Natural killer cell (primary cell): ENCODE results near the gene P2RY11. TPM values are rescaled to one million over a fixed set of nuclear protein-coding genes. Genes with fewer than 3 reads are reported as not detected.

Experiments used
- ATAC-seq, 3 donors: fragments of 150-1000 bp in 2 of 3; fragments of 200-7000 bp in 1 of 3; cut with Tn5 transposase; 1 replicate in 1 of 3; 2 replicates in 2 of 3; pipeline ENCODE4 v1.10.0; 2021; ENCODE audit warnings: mild to moderate bottlenecking in 2 of 3, moderate library complexity in 2 of 3
- DNase-seq, 2 donors: peaks; one replicate each; pipeline versions ENCODE4 v3.0.0 to v3.0.0-alpha.2; 2013 to 2021; ENCODE audit warnings: mixed read lengths in 1 of 2
- H3K27ac ChIP-seq: one replicate; pipeline ENCODE4 v1.5.1; 2013; ENCODE audit warnings: mild to moderate bottlenecking, low read length
- H3K27me3 ChIP-seq: one replicate; pipeline ENCODE4 v1.6.1; 2013; ENCODE audit warnings: low read length; ENCODE audit not compliant: control insufficient read depth, insufficient read depth
- H3K36me3 ChIP-seq: one replicate; pipeline ENCODE4 v1.6.1; 2013; ENCODE audit warnings: low read length; ENCODE audit not compliant: control insufficient read depth, insufficient read depth
- H3K4me1 ChIP-seq: one replicate; pipeline ENCODE4 v1.6.1; 2013; ENCODE audit warnings: low read length; ENCODE audit not compliant: control insufficient read depth, insufficient read depth
- H3K4me3 ChIP-seq: one replicate; pipeline ENCODE4 v1.5.1; 2013; ENCODE audit warnings: low read length
- H3K9me3 ChIP-seq: one replicate; pipeline ENCODE4 v1.6.1; 2013; ENCODE audit warnings: low read length; ENCODE audit not compliant: control insufficient read depth, insufficient read depth
- H3K27ac Mint-ChIP-seq, 2 donors: one replicate each; pipeline ENCODE4 v1.8.0; 2022; ENCODE audit warnings: mild to moderate bottlenecking in 2 of 2, mixed read lengths in 2 of 2, moderate library complexity in 1 of 2
- H3K27me3 Mint-ChIP-seq, 2 donors: one replicate each; pipeline ENCODE4 v1.8.0; 2022; ENCODE audit warnings: low read depth in 2 of 2, mixed read lengths in 2 of 2
- H3K36me3 Mint-ChIP-seq: one replicate; pipeline ENCODE4 v1.8.0; 2022; ENCODE audit warnings: mixed read lengths
- H3K4me1 Mint-ChIP-seq, 2 donors: one replicate each; pipeline ENCODE4 v1.8.0; 2022; ENCODE audit warnings: mixed read lengths in 2 of 2
- H3K4me3 Mint-ChIP-seq: one replicate; pipeline ENCODE4 v1.8.0; 2022; ENCODE audit warnings: mild to moderate bottlenecking, moderate library complexity, mixed read lengths
- H3K9me3 Mint-ChIP-seq, 2 donors: one replicate each; pipeline ENCODE4 v1.8.0; 2022; ENCODE audit warnings: mixed read lengths in 2 of 2
- CTCF ChIP-seq: fragments of 200-600 bp; IDR thresholded peaks from one replicate; pipeline ENCODE4 v1.8.0; 2022; ENCODE audit warnings: antibody characterized with exemption
- WGBS: methylation state at CpG from one replicate; pipeline ENCODE4 v1.1.7; 2013; ENCODE audit warnings: missing lambda C conversion rate; ENCODE audit not compliant: insufficient coverage; 5-methylcytosine and 5-hydroxymethylcytosine counted together
- intact Hi-C: fragments of 100-400 bp; cut with micrococcal nuclease; formaldehyde crosslinking; loops from one replicate; pipeline ENCODE4 v1.14.2; 2022
- total RNA-seq, 4 donors: library from RNA; stranded (reverse); fragments of 120-200 nt in 1 of 4; gene quantifications; one replicate each; pipeline versions ENCODE4 v1.2.3 to v1.2.4, GENCODE V29; 2013 to 2022

The P2RY11 gene
- total RNA-seq, 3 donors from 2014 or later (not counting 1 experiment from before 2014, with no cell fraction given): 44.1 to 52.3 (median 51.0) TPM

DNA sequence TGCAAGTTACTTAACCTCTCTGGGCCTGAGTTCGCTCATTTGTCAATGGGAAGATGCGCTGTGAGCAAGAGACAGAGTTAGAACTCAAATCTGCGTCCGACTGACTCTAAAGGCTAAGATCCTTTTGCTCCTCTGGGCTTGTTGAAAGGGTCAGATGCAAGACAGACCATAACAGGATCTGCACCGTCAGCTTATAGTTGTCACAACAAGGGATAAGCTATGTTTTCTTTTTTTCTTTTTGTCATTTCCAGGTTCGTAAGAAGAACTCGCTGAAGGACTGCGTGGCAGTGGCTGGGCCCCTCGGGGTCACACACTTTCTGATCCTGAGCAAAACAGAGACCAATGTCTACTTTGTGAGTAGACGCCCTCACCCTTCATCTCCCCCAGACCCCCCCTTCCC, 4.2 kb upstream of the P2RY11 start:
- H3K4me3 Mint-ChIP-seq: peak overlapping the region; percentile 75
- intact Hi-C loops: loop anchor here (10.0 kb wide), 1 partner anchor 688 kb away; no protein-coding TSS in a partner anchor
- no peaks in the 10 kb centered on the region for H3K9me3 Mint-ChIP-seq
- peak overlapping the region; percentile 94 to 99 for H3K27ac Mint-ChIP-seq
- no peak for TF ChIP-seq CTCF
- Histone ChIP-seq H3K9me3 (no peaks in the 10 kb centered on the region), H3K4me3 (peak overlapping the region; percentile 37), H3K36me3 (peaks cover 41% of the 10 kb centered on the region), H3K4me1 (peaks cover 87% of the 10 kb centered on the region), H3K27me3 (no peaks in the 10 kb centered on the region), H3K27ac (peak overlapping the region; percentile 100)
- ATAC-seq (no peak), DNase-seq (no peak)
- H3K27me3 Mint-ChIP-seq: no peaks in the 10 kb centered on the region
- H3K36me3 Mint-ChIP-seq: no peaks in the 10 kb centered on the region
- H3K4me1 Mint-ChIP-seq: peaks cover 54 to 73% of the 10 kb centered on the region in 2 donors
- WGBS: 73% methylated on average over 10 of the region's 10 CpGs

DNA sequence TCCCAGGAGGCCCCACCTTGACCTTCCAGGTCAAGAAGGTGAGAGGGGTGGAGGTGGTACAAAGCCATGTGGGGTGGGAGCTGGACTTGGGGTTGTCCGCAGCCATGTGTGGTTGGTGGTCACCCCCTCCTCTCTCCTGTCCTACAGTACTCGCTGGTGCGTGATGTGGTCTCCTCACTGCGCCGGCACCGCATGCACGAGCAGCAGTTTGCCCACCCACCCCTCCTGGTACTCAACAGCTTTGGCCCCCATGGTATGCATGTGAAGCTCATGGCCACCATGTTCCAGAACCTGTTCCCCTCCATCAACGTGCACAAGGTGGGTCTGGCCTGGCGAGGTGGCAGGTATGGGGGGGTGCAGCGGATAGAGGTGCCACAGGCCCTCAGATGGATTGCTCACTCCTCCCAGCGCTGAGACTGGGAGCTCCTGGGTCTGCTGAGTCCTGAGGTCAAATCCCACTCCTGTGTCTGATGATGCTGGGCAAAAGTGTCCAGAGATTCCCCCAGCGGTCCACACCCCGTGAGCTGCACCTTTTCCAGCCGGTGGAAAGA, 3.6 kb upstream of the P2RY11 start:
- no peak for DNase-seq
- peaks cover 87% of the 10 kb centered on the region for H3K4me1 ChIP-seq
- H3K27ac ChIP-seq: no peak overlapping the region

GRCh38 chr19:10109528-10109927, 2.0 kb upstream of the P2RY11 start:
- WGBS: 96% methylated on average over 14 of the region's 14 CpGs
- Mint-ChIP-seq H3K36me3 (no peaks in the 10 kb centered on the region), H3K4me3 (no peak overlapping the region), H3K27me3 (no peaks in the 10 kb centered on the region), H3K27ac (peak overlapping the region in 1 of 2 donors; percentile 98), H3K4me1 (peaks cover 55 to 78% of the 10 kb centered on the region in 2 donors), H3K9me3 (no peaks in the 10 kb centered on the region)
- Histone ChIP-seq H3K9me3 (no peaks in the 10 kb centered on the region), H3K36me3 (peaks cover 51% of the 10 kb centered on the region), H3K27me3 (no peaks in the 10 kb centered on the region), H3K27ac (no peak overlapping the region), H3K4me3 (no peak overlapping the region), H3K4me1 (peaks cover 89% of the 10 kb centered on the region)
- ATAC-seq (no peak), DNase-seq (no peak)
- intact Hi-C loops: loop anchor here (10.0 kb wide), 1 partner anchor 685 kb away; no protein-coding TSS in a partner anchor
- TF ChIP-seq CTCF: no peak

More for the DNA sequence above, 3.6 kb upstream of the P2RY11 start:
- ATAC-seq: no peak
- no peak for TF ChIP-seq CTCF
- H3K9me3 Mint-ChIP-seq: no peaks in the 10 kb centered on the region
- Histone ChIP-seq H3K4me3 (no peak overlapping the region), H3K27me3 (no peaks in the 10 kb centered on the region), H3K36me3 (peaks cover 41% of the 10 kb centered on the region), H3K9me3 (no peaks in the 10 kb centered on the region)
- no peaks in the 10 kb centered on the region for H3K27me3 Mint-ChIP-seq
- peaks cover 54 to 73% of the 10 kb centered on the region in 2 donors for H3K4me1 Mint-ChIP-seq
- H3K27ac Mint-ChIP-seq: no peak overlapping the region
- 95% methylated on average over 14 of the region's 14 CpGs for WGBS
- intact Hi-C loops: loop anchor here (10.0 kb wide), 1 partner anchor 687 kb away; no protein-coding TSS in a partner anchor
- H3K4me3 Mint-ChIP-seq: no peak overlapping the region
- no peaks in the 10 kb centered on the region for H3K36me3 Mint-ChIP-seq
